RWPE1 (cell line): ENCODE data around the gene PDK2.
A peak's percentile ranks its signal among the peaks of the same experiment; 100 is the strongest.

Experiments
- CTCF ChIA-PET: fragments of 350-600 bp; sonication (Branson Sonifier 250); formaldehyde crosslinking; extraction: SDS; loops from one replicate; lab custom pipeline; 2021; lab: Yijun Ruan, JAX
- POLR2A ChIA-PET: fragments of 400-600 bp; formaldehyde crosslinking; extraction: SDS; loops from one replicate; lab custom pipeline; 2020; ENCODE audit warnings: antibody characterized with exemption; ENCODE audit not compliant: low non-redundant PET; lab: Yijun Ruan, JAX
- DNase-seq: peaks from one replicate; pipeline ENCODE4 v3.0.0; 2012; ENCODE audit warnings: low spot score
- H3K27ac ChIP-seq: fragments of 450-650 bp; 2 replicates; pipeline ENCODE4 v1.5.1; 2017
- CTCF ChIP-seq: fragments of 450-650 bp; conservative IDR thresholded peaks from 2 replicates; pipeline ENCODE4 v1.5.1; 2017; ENCODE audit warnings: low read depth, mild to moderate bottlenecking

Gene PDK2

GRCh38 chr17:50122945-50123344, 27.8 kb downstream of the PDK2 start:
- no peak for TF ChIP-seq CTCF
- no peak for DNase-seq
- ChIA-PET CTCF (interaction anchor here (1.0 to 1.5 kb wide), 2 partner anchors 16 to 39 kb away, joined by 3 to 6 read pairs; no protein-coding TSS in a partner anchor), POLR2A (no interaction called here)
- H3K27ac ChIP-seq = no peak overlapping the region

DNA sequence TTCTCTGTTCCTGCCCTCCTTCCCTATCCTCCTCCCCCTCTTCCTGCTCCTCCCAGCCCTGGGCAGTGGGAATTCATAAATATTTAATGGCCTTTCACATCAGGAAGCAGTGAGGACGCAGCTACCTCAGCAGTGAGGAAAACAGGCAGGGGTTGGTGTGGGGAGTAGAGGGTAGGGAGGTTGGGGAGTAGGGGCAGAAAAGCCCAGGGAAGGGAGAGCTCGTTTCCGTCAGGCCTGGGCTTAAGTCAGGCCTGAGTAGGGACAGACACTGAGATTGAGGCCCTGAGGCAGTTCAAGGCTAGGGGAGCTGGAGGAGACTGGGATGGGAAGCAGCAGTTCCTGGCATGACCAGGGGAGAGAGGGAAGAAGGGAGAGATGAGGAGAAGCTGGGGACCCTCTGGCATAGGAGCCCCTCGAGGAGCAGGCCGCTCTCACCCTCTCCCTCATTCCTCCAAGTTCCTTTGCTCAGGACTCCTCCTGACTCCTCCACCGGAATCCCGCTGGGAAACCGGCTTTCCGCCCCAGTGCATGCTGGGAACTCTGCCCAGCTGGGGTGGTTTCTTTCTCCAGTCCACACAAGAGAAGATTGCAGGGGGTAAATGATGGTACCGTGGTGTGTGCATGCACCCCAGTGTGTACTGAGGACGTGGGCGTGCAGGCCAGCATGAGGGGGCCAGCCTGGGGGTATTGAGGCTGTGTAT, 28.6 kb downstream of the PDK2 start:
- DNase-seq = no peak
- H3K27ac ChIP-seq = no peak overlapping the region
- POLR2A ChIA-PET = no interaction called here
- no peak for TF ChIP-seq CTCF
- CTCF ChIA-PET = interaction anchor here (0.6 to 1.5 kb wide), 3 partner anchors 11 to 38 kb away, joined by 3 to 6 read pairs (median 4); no protein-coding TSS in a partner anchor

DNA sequence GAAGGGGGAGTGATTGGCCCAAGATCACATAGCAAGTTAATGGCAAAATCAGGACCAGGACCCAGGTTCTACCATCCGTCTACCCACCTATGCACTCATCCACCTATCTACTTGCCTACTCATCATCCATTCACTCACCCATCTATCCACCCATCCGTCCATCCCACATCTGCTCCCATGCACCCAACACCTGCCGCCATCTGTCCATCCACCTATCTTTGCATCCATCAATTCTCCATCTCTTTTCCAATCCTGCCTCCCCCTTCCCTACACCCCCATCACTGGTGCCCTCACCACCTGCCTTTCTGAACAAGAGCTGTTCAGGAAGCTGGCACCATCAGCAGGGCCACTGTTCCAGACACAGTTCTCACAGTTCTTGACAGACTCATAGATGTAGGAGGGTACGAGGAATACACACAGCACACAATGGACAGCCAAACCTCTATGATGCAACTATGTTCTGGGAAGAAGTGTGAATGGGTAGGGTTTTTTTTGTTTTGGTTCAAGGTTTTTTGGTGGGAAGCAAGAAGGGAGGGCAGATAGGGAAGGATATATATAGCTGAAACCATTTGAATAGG, 30.4 kb downstream of the PDK2 start:
- DNase-seq = no peak
- ChIA-PET POLR2A (no interaction called here), CTCF (interaction anchor here (1.0 kb wide), 1 partner anchor 15 kb away, joined by 3 read pairs; no protein-coding TSS in a partner anchor)
- H3K27ac ChIP-seq = no peak overlapping the region
- TF ChIP-seq CTCF = no peak

DNA sequence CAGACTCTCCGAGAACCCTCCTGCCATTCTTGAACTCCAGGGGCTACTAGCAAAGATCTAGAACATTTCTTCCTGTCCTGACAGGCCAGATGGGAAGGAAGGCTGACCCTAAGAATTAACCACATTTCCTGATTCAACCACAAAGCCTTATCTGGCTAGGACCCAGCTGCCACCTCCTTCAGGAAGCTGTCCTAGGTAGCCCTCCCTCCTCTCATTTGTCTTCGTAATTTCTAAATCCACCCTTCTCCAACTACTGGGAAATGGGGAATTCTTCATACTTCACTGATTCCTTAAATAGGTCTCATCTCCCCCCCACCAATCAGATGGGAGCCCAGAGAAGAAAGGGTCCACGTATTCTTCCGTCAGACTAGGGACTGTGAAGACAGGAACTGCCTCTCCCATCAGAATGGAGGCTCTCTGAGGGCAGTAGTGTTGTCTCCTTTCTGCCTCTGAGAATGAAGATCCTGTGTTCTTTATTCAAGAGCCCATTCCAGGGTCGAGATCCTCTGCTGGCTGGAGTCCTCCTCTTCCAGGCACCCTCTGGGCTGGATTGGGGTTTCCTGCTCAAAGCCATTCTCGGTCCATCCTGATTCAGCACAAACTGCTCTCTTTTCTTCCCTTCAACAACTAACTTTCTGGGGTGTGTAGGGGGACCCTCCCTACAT, 32.7 kb downstream of the PDK2 start:
- TF ChIP-seq CTCF = no peak
- H3K27ac ChIP-seq = peak overlapping the region; percentile 28; the same call in 1 of the 2 replicates
- ChIA-PET CTCF (no interaction called here), POLR2A (no interaction called here)
- no peak for DNase-seq

DNA sequence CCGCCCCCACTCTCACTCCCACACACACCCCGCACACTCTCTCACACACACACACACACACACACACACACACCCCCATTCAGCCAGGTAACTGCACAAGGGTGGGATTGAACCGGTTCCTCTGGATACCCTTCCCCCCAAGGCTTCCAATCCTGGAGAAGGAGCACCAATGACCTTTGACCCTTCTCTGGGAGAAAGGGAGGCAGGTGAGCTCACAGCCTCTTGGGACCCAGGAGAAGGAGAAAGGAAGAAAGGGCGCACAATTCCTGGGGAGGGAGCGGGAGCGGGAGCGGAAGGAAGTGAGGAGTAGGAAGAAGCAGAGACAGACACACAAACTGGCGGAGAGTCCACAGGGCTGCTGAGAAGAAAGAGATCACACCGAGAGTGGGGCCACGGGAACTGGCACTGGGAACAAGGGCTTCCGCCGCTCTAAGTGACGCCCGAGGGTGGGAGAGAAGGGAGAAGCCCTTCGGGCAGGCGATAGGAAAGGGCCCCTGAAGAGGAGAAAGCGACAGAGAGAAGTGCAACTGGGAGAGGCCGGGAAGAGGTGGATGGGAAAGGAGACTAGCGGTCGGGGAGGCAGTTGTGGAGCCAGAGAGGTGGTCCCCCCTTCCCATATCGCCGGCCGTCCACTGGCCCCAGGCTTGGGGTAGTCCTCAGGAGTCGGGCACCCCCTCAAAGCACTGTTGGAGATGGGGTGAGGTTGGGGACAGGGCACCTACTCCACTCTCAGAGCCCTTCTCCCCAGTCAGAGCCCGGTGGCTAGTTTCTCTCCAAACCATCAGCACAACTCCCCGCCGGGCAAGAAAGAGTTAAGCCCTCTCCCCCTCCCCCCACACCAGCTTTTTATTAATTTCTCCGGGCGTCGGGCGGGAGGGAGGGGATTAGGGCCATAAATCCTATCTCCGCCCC, 33.5 kb downstream of the PDK2 start:
- no peak for DNase-seq
- CTCF ChIA-PET = no interaction called here

More for the DNA sequence above, 33.5 kb downstream of the PDK2 start:
- no peak overlapping the region; the same call in 1 of the 2 replicates for H3K27ac ChIP-seq
- TF ChIP-seq CTCF = no peak
- POLR2A ChIA-PET = no interaction called here
